ENCODE data around the gene ZGPAT.

- no peak for TF ChIP-seq IRF9 (tag; IDR thresholded peaks at IDR 0.05)
- TF ChIP-seq MYC (IDR thresholded peaks at IDR 0.05; ENCODE audit: low read depth, low read length), result no peak
- no peak for TF ChIP-seq MYC (CRISPR knock-in tag; IDR thresholded peaks at IDR 0.05; ENCODE audit: borderline replicate concordance, low read depth)
- TF ChIP-seq JUND (IDR thresholded peaks at IDR 0.05; ENCODE audit: borderline replicate concordance, low read depth, low read length), result no peak
- no peak for TF ChIP-seq JUND (tag; IDR thresholded peaks at IDR 0.05; ENCODE audit: borderline replicate concordance, low read depth, low read length)
- TF ChIP-seq SMC3 (conservative IDR thresholded peaks at IDR 0.05; ENCODE audit: insufficient read depth, low read depth, low read length), result no peak
- no peak for TF ChIP-seq ELK1 (CRISPR knock-in tag; IDR thresholded peaks at IDR 0.05)
- TF ChIP-seq EZH2 (IDR thresholded peaks at IDR 0.05; ENCODE audit: borderline replicate concordance, low read depth, low read length), result no peak
- TF ChIP-seq GABPB1 (CRISPR knock-in tag; IDR thresholded peaks at IDR 0.05), result peak; percentile 82
- TF ChIP-seq IRF1 (CRISPR knock-in tag; IDR thresholded peaks at IDR 0.05; ENCODE audit: borderline replicate concordance), result no peak
- no peak for TF ChIP-seq ZNF431 (CRISPR knock-in tag; IDR thresholded peaks at IDR 0.05)
- TF ChIP-seq, protein P1, sequence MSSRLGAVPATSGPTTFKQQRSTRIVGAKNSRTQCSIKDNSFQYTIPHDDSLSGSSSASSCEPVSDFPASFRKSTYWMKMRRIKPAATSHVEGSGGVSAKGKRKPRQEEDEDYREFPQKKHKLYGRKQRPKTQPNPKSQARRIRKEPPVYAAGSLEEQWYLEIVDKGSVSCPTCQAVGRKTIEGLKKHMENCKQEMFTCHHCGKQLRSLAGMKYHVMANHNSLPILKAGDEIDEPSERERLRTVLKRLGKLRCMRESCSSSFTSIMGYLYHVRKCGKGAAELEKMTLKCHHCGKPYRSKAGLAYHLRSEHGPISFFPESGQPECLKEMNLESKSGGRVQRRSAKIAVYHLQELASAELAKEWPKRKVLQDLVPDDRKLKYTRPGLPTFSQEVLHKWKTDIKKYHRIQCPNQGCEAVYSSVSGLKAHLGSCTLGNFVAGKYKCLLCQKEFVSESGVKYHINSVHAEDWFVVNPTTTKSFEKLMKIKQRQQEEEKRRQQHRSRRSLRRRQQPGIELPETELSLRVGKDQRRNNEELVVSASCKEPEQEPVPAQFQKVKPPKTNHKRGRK (tag; IDR thresholded peaks at IDR 0.05), result no peak
- TF ChIP-seq PCBP2 (IDR thresholded peaks at IDR 0.05; ENCODE audit: low read depth, low read length, poor library complexity, severe bottlenecking), result no peak
- TF ChIP-seq RAD21 (CRISPR knock-in tag; conservative IDR thresholded peaks at IDR 0.05 in 1 of 2, IDR thresholded peaks at IDR 0.05 in 1 of 2), result no peak
These were observed 8.2 kb upstream of the ZGPAT start for GRCh38 chr20:63699466-63700198.
